Breast epithelium (tissue), 3 donors: ENCODE data around the gene CD209.

Source experiments
- POLR2A ChIP-seq: fragments of 450-650 bp; IDR thresholded peaks from one replicate; pipeline ENCODE4 v1.6.1; 2016; ENCODE audit warnings: antibody characterized with exemption, mild to moderate bottlenecking, moderate library complexity
- POLR2AphosphoS5 ChIP-seq, 3 donors: sonication (generic); formaldehyde crosslinking; IDR thresholded peaks; one replicate each; pipeline ENCODE4 v1.6.1; 2017; ENCODE audit warnings: antibody characterized with exemption in 3 of 3
- TF ChIP-seq, protein P1 (sequence below), 3 donors: fragments of 450-650 bp; IDR thresholded peaks; one replicate each; pipeline ENCODE4 v1.5.1; 2016 to 2017; ENCODE audit warnings: antibody characterized with exemption in 3 of 3, mild to moderate bottlenecking in 3 of 3, moderate library complexity in 3 of 3

DNA sequence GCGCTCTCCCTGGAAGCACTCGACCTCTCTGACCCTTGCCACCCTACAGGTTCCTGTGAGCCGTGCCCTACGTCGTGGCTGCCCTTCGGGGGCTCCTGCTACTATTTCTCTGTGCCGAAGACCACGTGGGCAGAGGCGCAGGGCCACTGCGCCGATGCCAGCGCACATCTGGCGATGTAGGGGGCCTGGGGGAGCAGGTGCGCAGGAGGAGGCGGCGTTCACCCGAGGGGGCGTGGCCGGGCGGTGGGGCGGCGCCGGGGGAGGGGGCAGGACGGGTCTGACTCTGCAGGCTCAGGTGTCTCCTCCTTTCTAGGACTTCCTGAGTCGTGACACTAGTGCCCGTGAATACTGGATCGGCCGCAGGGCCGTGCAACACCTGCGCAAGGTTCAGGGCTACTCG lies 42.1 kb upstream of the CD209 start:
- TF ChIP-seq, protein P1, sequence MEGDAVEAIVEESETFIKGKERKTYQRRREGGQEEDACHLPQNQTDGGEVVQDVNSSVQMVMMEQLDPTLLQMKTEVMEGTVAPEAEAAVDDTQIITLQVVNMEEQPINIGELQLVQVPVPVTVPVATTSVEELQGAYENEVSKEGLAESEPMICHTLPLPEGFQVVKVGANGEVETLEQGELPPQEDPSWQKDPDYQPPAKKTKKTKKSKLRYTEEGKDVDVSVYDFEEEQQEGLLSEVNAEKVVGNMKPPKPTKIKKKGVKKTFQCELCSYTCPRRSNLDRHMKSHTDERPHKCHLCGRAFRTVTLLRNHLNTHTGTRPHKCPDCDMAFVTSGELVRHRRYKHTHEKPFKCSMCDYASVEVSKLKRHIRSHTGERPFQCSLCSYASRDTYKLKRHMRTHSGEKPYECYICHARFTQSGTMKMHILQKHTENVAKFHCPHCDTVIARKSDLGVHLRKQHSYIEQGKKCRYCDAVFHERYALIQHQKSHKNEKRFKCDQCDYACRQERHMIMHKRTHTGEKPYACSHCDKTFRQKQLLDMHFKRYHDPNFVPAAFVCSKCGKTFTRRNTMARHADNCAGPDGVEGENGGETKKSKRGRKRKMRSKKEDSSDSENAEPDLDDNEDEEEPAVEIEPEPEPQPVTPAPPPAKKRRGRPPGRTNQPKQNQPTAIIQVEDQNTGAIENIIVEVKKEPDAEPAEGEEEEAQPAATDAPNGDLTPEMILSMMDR (IDR thresholded peaks at IDR 0.05): no peak
- TF ChIP-seq POLR2AphosphoS5 (IDR thresholded peaks at IDR 0.05) (no peak), POLR2A (no peak)
